Neural progenitor cell (in vitro differentiated cells): ENCODE results near the gene DOK7.

Experiments used
- CTCF ChIP-seq: fragments of 200-600 bp; sonication (generic); IDR thresholded peaks from 2 replicates; pipeline ENCODE4 v1.5.1; 2017; ENCODE audit warnings: antibody characterized with exemption, mild to moderate bottlenecking
- EZH2 ChIP-seq: fragments of 200-600 bp; sonication (generic); IDR thresholded peaks from 2 replicates; pipeline ENCODE4 v1.6.1; 2017; ENCODE audit warnings: antibody characterized with exemption, mild to moderate bottlenecking, moderate library complexity
- EZH2phosphoT487 ChIP-seq: fragments of 200-600 bp; sonication (generic); IDR thresholded peaks from 2 replicates; pipeline ENCODE4 v1.6.1; 2017; ENCODE audit warnings: antibody characterized with exemption

GRCh38 chr4:3449574-3450534, 13.3 kb upstream of the DOK7 start:
- TF ChIP-seq CTCF (no peak), EZH2 (no peak), EZH2phosphoT487 (no peak)
